IMR-90 (cell line): ENCODE results near the gene SYTL2. TPM values are rescaled to one million over a fixed set of nuclear protein-coding genes. Genes with fewer than 3 reads are reported as not detected.

Experiments used
- ATAC-seq: fragments of 200-7000 bp; cut with Tn5 transposase; 2 replicates; pipeline ENCODE4 v1.9.1; 2020; ENCODE audit warnings: low read depth, mild to moderate bottlenecking, moderate library complexity
- BruUV-seq: library from RNA; stranded (reverse); fragments of 400-500 nt; replicated peaks from 2 replicates; lab custom pipeline; 2021; lab: Mats Ljungman, UMichigan
- CTCF ChIA-PET: fragments of 300-600 bp; formaldehyde crosslinking; extraction: SDS; loops from one replicate; lab custom pipeline; 2021; ENCODE audit warnings: antibody characterized with exemption; lab: Yijun Ruan, JAX
- POLR2A ChIA-PET: fragments of 300-600 bp; sonication (Branson Sonifier 250); formaldehyde crosslinking; loops from one replicate; lab custom pipeline; 2022; ENCODE audit warnings: antibody characterized with exemption; ENCODE audit not compliant: unreplicated experiment; lab: Charles Lee
- DNase-seq: peaks from one replicate; pipeline ENCODE4 v3.0.0; 2013
- H2AFZ ChIP-seq: replicated peaks from 2 replicates; pipeline ENCODE3; 2013; ENCODE audit warnings: low read length, mild to moderate bottlenecking; ENCODE audit not compliant: poor library complexity
- H2AK5ac ChIP-seq: 2 replicates; pipeline ENCODE4 v1.6.1; 2013; ENCODE audit warnings: low read depth, low read length, inconsistent platforms
- H2AK9ac ChIP-seq: replicated peaks from 2 replicates; pipeline ENCODE3; 2013; ENCODE audit warnings: mild to moderate bottlenecking, low read depth, low read length, moderate library complexity; ENCODE audit not compliant: poor library complexity
- H2BK120ac ChIP-seq: 2 replicates; pipeline ENCODE4 v1.6.1; 2013; ENCODE audit warnings: low read depth, low read length, inconsistent platforms
- H2BK15ac ChIP-seq: 3 replicates; pipeline ENCODE4 v1.6.1; 2013; ENCODE audit warnings: low read depth, low read length, inconsistent platforms
- H2BK20ac ChIP-seq: 2 replicates; pipeline ENCODE4 v1.6.1; 2013; ENCODE audit warnings: low read depth, mild to moderate bottlenecking, inconsistent platforms, low read length, moderate library complexity
- H2BK5ac ChIP-seq: 2 replicates; pipeline ENCODE4 v1.6.1; 2013; ENCODE audit warnings: mild to moderate bottlenecking, low read depth, low read length, inconsistent platforms; ENCODE audit not compliant: poor library complexity, severe bottlenecking
- H3K14ac ChIP-seq: replicated peaks from 2 replicates; pipeline ENCODE4 v1.6.1; 2013; ENCODE audit warnings: low read depth, low read length, inconsistent platforms
- H3K18ac ChIP-seq: 2 replicates; pipeline ENCODE4 v1.6.1; 2013; ENCODE audit warnings: low read depth, low read length, control low read depth
- H3K23ac ChIP-seq: 2 replicates; pipeline ENCODE4 v1.6.1; 2013; ENCODE audit warnings: low read depth, low read length, inconsistent platforms
- H3K27ac ChIP-seq: 2 replicates; pipeline ENCODE4 v1.5.1; 2013; ENCODE audit warnings: mild to moderate bottlenecking, control low read depth, low read length; ENCODE audit not compliant: insufficient read depth
- H3K27me3 ChIP-seq: 2 replicates; pipeline ENCODE4 v1.6.1; 2013; ENCODE audit warnings: low read length; ENCODE audit not compliant: control insufficient read depth, insufficient read depth
- H3K36me3 ChIP-seq: 2 replicates; pipeline ENCODE4 v1.6.1; 2013; ENCODE audit warnings: low read length, mixed read lengths; ENCODE audit not compliant: control insufficient read depth, insufficient read depth
- H3K4ac ChIP-seq: 2 replicates; pipeline ENCODE4 v1.6.1; 2013; ENCODE audit warnings: low read depth, low read length, inconsistent platforms
- H3K4me1 ChIP-seq: 2 replicates; pipeline ENCODE4 v1.6.1; 2013; ENCODE audit warnings: low read length, mixed read lengths; ENCODE audit not compliant: control insufficient read depth, insufficient read depth
- H3K4me2 ChIP-seq: 2 replicates; pipeline ENCODE4 v1.6.1; 2013; ENCODE audit warnings: low read depth, mild to moderate bottlenecking, control low read depth, low read length, moderate library complexity
- H3K4me3 ChIP-seq: 2 replicates; pipeline ENCODE4 v1.5.1; 2013; ENCODE audit warnings: low read depth, mild to moderate bottlenecking, control low read depth, low read length, moderate library complexity; ENCODE audit not compliant: insufficient read depth
- H3K56ac ChIP-seq: 2 replicates; pipeline ENCODE4 v1.6.1; 2013; ENCODE audit warnings: low read length, inconsistent platforms; ENCODE audit not compliant: insufficient read depth; ENCODE audit errors: extremely low read depth
- H3K79me1 ChIP-seq, 2 experiments: 2 replicates each; pipeline ENCODE4 v1.6.1; 2013; ENCODE audit warnings: low read length in 2 of 2, inconsistent platforms in 1 of 2, low read depth in 1 of 2
- H3K9ac ChIP-seq: 2 replicates; pipeline ENCODE4 v1.6.1; 2013; ENCODE audit warnings: low read depth, low read length, control low read depth
- H3K9me1 ChIP-seq: 2 replicates; pipeline ENCODE4 v1.6.1; 2013; ENCODE audit warnings: low read length, inconsistent platforms; ENCODE audit not compliant: insufficient read depth
- H3K9me3 ChIP-seq: 2 replicates; pipeline ENCODE4 v1.6.1; 2013; ENCODE audit warnings: low read length; ENCODE audit not compliant: control insufficient read depth, insufficient read depth
- H4K20me1 ChIP-seq: 2 replicates; pipeline ENCODE4 v1.6.1; 2013; ENCODE audit warnings: low read length, inconsistent platforms; ENCODE audit not compliant: insufficient read depth
- H4K5ac ChIP-seq: 2 replicates; pipeline ENCODE4 v1.6.1; 2013; ENCODE audit warnings: mild to moderate bottlenecking, low read depth, low read length, control low read depth
- H4K8ac ChIP-seq, 2 experiments: 2 replicates each; pipeline ENCODE4 v1.6.1; 2013; ENCODE audit warnings: low read depth in 2 of 2, low read length in 2 of 2, control low read depth in 1 of 2, inconsistent platforms in 1 of 2
- H4K91ac ChIP-seq: 2 replicates; pipeline ENCODE4 v1.6.1; 2013; ENCODE audit warnings: low read depth, low read length, inconsistent platforms; ENCODE audit not compliant: insufficient read depth
- BHLHE40 ChIP-seq: fragments of 150-350 bp; IDR thresholded peaks from 2 replicates; pipeline ENCODE4 v1.6.1; 2016; ENCODE audit warnings: mild to moderate bottlenecking, low read depth, low read length
- CEBPB ChIP-seq: IDR thresholded peaks from 2 replicates; pipeline ENCODE4 v1.6.1; 2012; ENCODE audit warnings: low read depth, low read length, improper control_type of control experiment
- CTCF ChIP-seq: conservative IDR thresholded peaks from 2 replicates; pipeline ENCODE4 v1.5.1; 2012; ENCODE audit warnings: mild to moderate bottlenecking, low read depth, low read length, improper control_type of control experiment
- FOS ChIP-seq: fragments of 150-350 bp; IDR thresholded peaks from 2 replicates; pipeline ENCODE4 v1.6.1; 2016; ENCODE audit warnings: low read depth, low read length
- RAD21 ChIP-seq: IDR thresholded peaks from 2 replicates; pipeline ENCODE4 v1.6.1; 2012; ENCODE audit warnings: low read length, improper control_type of control experiment
- WGBS, 2 experiments: methylation state at CpG; one replicate each; pipeline versions ENCODE4 v1.1.5 to v1.1.7; 2013; ENCODE audit warnings: missing lambda C conversion rate in 2 of 2; ENCODE audit not compliant: insufficient read length in 1 of 2; ENCODE audit errors: extremely low coverage in 2 of 2; 5-methylcytosine and 5-hydroxymethylcytosine counted together
- dilution Hi-C: fragments of 300-500 bp; cut with HindIII; formaldehyde crosslinking; loops from one replicate; pipeline ENCODE4 v1.14.3; 2018; ENCODE audit warnings: low sequenced_read_pairs; ENCODE audit not compliant: unreplicated experiment
- in situ Hi-C: fragments of 300-500 bp; cut with MboI; formaldehyde crosslinking; loops from 3 replicates; pipeline ENCODE4 v1.14.3; 2019; ENCODE audit warnings: low sequenced_read_pairs, inconsistent platforms, mixed read lengths
- intact Hi-C: fragments of 100-400 bp; cut with micrococcal nuclease; formaldehyde crosslinking; loops from 2 replicates; pipeline ENCODE4 v1.10.0; 2022
- polyA plus RNA-seq, 3 experiments: library from polyadenylated mRNA; depleted of rRNA; stranded (reverse); fragments of >200 nt; gene quantifications; 2 replicates each; pipeline ENCODE4 v1.2.3, GENCODE V29; 2012; ENCODE audit warnings: low replicate concordance in 1 of 3
- total RNA-seq: library from RNA; depleted of rRNA; stranded (reverse); fragments of >200 nt; gene quantifications from 2 replicates; pipeline ENCODE4 v1.2.3, GENCODE V29; 2012

The SYTL2 gene
- total and polyA plus RNA-seq, 2 of the 4 experiments (the other 2 are of a cell fraction): 45.2 to 70.0 TPM

DNA sequence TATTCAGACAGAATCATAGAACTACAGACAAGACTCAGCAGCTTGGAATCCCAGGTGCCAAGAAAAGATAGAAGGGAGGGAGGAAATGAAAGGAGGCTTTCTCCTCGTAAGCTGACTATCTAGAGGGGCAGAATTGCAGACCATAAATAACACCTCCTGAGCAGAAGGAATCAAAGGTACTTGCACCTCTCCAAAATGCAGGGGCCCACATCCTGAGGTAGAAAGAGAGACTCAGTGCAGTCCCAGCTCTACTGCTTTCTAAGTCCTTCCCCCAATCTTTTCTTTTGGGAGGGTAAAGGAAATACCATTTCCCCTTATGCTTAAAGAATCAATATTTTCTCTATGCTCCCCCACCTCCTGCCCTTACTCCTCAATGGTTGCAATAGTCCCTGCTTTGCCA is 55.2 kb downstream of the SYTL2 start:
- DNase-seq: no peak
- H2BK15ac ChIP-seq: no peak overlapping the region
- no peak overlapping the region for H4K8ac ChIP-seq
- no peak overlapping the region for H4K5ac ChIP-seq
- ATAC-seq: no peak
- no peak overlapping the region for H2AFZ ChIP-seq
- no peak overlapping the region for H3K9ac ChIP-seq
- H2BK120ac ChIP-seq: no peak overlapping the region
- H4K20me1 ChIP-seq: no peaks in the 10 kb centered on the region
- no peak overlapping the region for H3K18ac ChIP-seq
- H2AK5ac ChIP-seq: no peak overlapping the region
- WGBS, 2 experiments: no CpG with 5 or more reads among the region's 1 CpG
- POLR2A ChIA-PET: no interaction called here
- no peak overlapping the region for H3K56ac ChIP-seq
- intact Hi-C loops (no loop called here), in situ Hi-C loops (no loop called here), dilution Hi-C loops (no loop called here)
- no peak overlapping the region for H3K4ac ChIP-seq
- no peak overlapping the region for H2BK5ac ChIP-seq
- H3K9me3 ChIP-seq: no peaks in the 10 kb centered on the region
- no peak overlapping the region for H4K91ac ChIP-seq
- no peak overlapping the region for H3K4me2 ChIP-seq
- H3K27ac ChIP-seq: no peak overlapping the region
- no peak overlapping the region for H2AK9ac ChIP-seq
- TF ChIP-seq CTCF (no peak), BHLHE40 (no peak), FOS (no peak), RAD21 (no peak), CEBPB (no peak)
- H3K79me1 ChIP-seq: peaks cover 0 to 10% of the 10 kb centered on the region in 2 experiments; a peak in 1 of 4 replicates
- H3K23ac ChIP-seq: no peak overlapping the region
- BruUV-seq: no TSS peak
- H2BK20ac ChIP-seq: no peak overlapping the region
- peaks cover 19% of the 10 kb centered on the region for H3K9me1 ChIP-seq
- H3K4me3 ChIP-seq: no peak overlapping the region
- no peak overlapping the region for H3K14ac ChIP-seq
- H3K27me3 ChIP-seq: no peaks in the 10 kb centered on the region
- H3K36me3 ChIP-seq: peaks cover 12% of the 10 kb centered on the region
- peaks cover 14% of the 10 kb centered on the region for H3K4me1 ChIP-seq
- CTCF ChIA-PET: no interaction called here
